Astrocyte (in vitro differentiated cells and primary cell): ENCODE results near the gene SIN3B.

Source experiments
- CTCF ChIP-seq: IDR thresholded peaks from 2 replicates; pipeline ENCODE4 v1.5.1; 2011; ENCODE audit warnings: low read depth, mild to moderate bottlenecking, inconsistent platforms, low read length, moderate library complexity; ENCODE audit not compliant: insufficient read depth
- EZH2 ChIP-seq: IDR thresholded peaks from 2 replicates; pipeline ENCODE4 v1.6.1; 2012; ENCODE audit warnings: mild to moderate bottlenecking, low read length, inconsistent platforms; ENCODE audit not compliant: insufficient read depth

GRCh38 chr19:16841391-16841926, 12.3 kb downstream of the SIN3B start:
- TF ChIP-seq CTCF (no peak), EZH2 (no peak)
